ENCODE measurements around the gene KIDINS220.

DNA sequence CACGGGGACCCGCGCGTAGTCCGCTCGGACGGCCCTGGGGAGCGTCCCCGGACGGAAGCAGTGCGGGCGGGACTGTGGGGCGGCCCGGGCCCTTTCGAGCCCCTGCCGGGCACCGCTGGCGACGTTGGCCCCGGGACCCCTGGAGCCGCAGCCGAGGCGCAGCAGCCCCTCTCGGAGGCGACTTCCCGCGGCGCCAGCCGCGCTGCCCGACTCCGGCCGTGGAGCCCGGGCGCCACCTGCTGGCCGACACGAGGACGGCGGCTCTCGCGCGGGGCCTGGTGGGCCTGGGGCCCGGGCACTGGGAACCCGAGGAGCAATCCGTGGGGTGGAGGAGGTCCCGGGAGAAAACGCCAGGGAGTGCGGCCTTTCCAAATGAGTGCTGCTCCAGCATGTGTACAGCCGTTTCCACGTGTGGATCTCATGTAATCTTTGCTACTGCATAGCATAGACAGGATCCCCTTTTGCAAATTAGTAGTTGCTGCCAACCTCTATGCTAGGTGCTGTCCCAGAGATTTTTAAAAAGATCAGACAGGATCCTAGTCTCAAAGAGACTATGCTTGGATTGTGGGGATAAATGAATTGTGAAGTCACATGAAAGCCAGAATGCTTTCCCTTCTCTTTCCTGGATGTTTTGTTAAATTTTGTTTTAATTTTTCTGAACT is 151.6 kb downstream of the KIDINS220 start:
- TF ChIP-seq, protein P1, sequence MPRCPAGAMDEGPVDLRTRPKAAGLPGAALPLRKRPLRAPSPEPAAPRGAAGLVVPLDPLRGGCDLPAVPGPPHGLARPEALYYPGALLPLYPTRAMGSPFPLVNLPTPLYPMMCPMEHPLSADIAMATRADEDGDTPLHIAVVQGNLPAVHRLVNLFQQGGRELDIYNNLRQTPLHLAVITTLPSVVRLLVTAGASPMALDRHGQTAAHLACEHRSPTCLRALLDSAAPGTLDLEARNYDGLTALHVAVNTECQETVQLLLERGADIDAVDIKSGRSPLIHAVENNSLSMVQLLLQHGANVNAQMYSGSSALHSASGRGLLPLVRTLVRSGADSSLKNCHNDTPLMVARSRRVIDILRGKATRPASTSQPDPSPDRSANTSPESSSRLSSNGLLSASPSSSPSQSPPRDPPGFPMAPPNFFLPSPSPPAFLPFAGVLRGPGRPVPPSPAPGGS (IDR thresholded peaks at IDR 0.05), result no peak
- no peak for TF ChIP-seq FOSB (CRISPR knock-in tag; IDR thresholded peaks at IDR 0.05)
- TF ChIP-seq, protein P2, sequence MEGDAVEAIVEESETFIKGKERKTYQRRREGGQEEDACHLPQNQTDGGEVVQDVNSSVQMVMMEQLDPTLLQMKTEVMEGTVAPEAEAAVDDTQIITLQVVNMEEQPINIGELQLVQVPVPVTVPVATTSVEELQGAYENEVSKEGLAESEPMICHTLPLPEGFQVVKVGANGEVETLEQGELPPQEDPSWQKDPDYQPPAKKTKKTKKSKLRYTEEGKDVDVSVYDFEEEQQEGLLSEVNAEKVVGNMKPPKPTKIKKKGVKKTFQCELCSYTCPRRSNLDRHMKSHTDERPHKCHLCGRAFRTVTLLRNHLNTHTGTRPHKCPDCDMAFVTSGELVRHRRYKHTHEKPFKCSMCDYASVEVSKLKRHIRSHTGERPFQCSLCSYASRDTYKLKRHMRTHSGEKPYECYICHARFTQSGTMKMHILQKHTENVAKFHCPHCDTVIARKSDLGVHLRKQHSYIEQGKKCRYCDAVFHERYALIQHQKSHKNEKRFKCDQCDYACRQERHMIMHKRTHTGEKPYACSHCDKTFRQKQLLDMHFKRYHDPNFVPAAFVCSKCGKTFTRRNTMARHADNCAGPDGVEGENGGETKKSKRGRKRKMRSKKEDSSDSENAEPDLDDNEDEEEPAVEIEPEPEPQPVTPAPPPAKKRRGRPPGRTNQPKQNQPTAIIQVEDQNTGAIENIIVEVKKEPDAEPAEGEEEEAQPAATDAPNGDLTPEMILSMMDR (IDR thresholded peaks at IDR 0.05), result peak; percentile 99
- TF ChIP-seq SMC3 (IDR thresholded peaks at IDR 0.05), result peak; percentile 100
